Endothelial cell of umbilical vein (primary cell): ENCODE results near the gene DUOXA2. TPM values are rescaled to one million over a fixed set of nuclear protein-coding genes. Genes with fewer than 3 reads are reported as not detected.

Experiments used
- BruUV-seq: library from RNA; stranded (reverse); fragments of 400-500 nt; replicated peaks from 2 replicates; lab custom pipeline; 2021; lab: Mats Ljungman, UMichigan
- CTCF ChIA-PET: fragments of 300-600, 350-600 bp; sonication (Branson Sonifier 250); formaldehyde crosslinking; loops from one replicate; lab custom pipeline; 2021; ENCODE audit warnings: antibody characterized with exemption, inconsistent platforms; lab: Charles Lee
- POLR2A ChIA-PET: fragments of 300-600, 350-600 bp; sonication (Branson Sonifier 250); formaldehyde crosslinking; loops from one replicate; lab custom pipeline; 2021; ENCODE audit warnings: antibody characterized with exemption, inconsistent platforms; lab: Charles Lee
- DNase-seq: peaks from one replicate; pipeline ENCODE4 v3.0.0-alpha.2; 2011; ENCODE audit warnings: low read depth, low spot score
- FAIRE-seq: peaks from 2 replicates; lab custom pipeline; 2011; peaks lifted over from hg19 to GRCh38; lab: Jason Lieb, UNC
- H2AFZ ChIP-seq: 2 replicates; pipeline ENCODE4 v1.6.0; 2012; ENCODE audit warnings: low read depth, low read length, control low read depth, inconsistent platforms
- H3K27ac ChIP-seq: 2 replicates; pipeline ENCODE4 v1.5.1; 2011; ENCODE audit warnings: low read depth, mild to moderate bottlenecking, control low read depth, low read length, moderate library complexity; ENCODE audit not compliant: insufficient read depth
- H3K27me3 ChIP-seq, 2 experiments: 2 replicates each; pipeline versions ENCODE4 v1.6.0 to v1.6.1; 2011; ENCODE audit warnings: low read length in 2 of 2, mixed read lengths in 1 of 2; ENCODE audit not compliant: control insufficient read depth in 2 of 2, insufficient read depth in 2 of 2
- H3K36me3 ChIP-seq, 2 experiments: 2 replicates in 1 of 2; 3 replicates in 1 of 2; pipeline ENCODE4 v1.5.1; 2011; ENCODE audit warnings: low read length in 2 of 2, mild to moderate bottlenecking in 1 of 2, moderate library complexity in 1 of 2; ENCODE audit not compliant: control insufficient read depth in 2 of 2, insufficient read depth in 2 of 2; ENCODE audit errors: extremely low read depth in 1 of 2
- H3K4me1 ChIP-seq: 3 replicates; pipeline ENCODE4 v1.5.1; 2011; ENCODE audit warnings: mild to moderate bottlenecking, low read length; ENCODE audit not compliant: control insufficient read depth, insufficient read depth; ENCODE audit errors: extremely low read depth
- H3K4me2 ChIP-seq: 2 replicates; pipeline ENCODE4 v1.6.1; 2011; ENCODE audit warnings: low read length, control low read depth, mixed read lengths; ENCODE audit not compliant: insufficient read depth
- H3K4me3 ChIP-seq, 3 experiments: fragments of 200-600 bp in 1 of 3; sonication (generic), shearing (Covaris generic) in 1 of 3; replicated peaks in 1 of 3; 2 replicates each; pipeline ENCODE4 v1.5.1; 2011 to 2016; ENCODE audit warnings: control low read depth in 3 of 3, low read length in 3 of 3, mild to moderate bottlenecking in 2 of 3, inconsistent platforms in 1 of 3, low read depth in 1 of 3, moderate library complexity in 1 of 3; ENCODE audit not compliant: insufficient read depth in 1 of 3
- H3K79me2 ChIP-seq: 2 replicates; pipeline ENCODE4 v1.6.0; 2012; ENCODE audit warnings: low read length, inconsistent platforms; ENCODE audit not compliant: control insufficient read depth, insufficient read depth
- H3K9ac ChIP-seq: replicated peaks from 2 replicates; pipeline ENCODE3; 2011; ENCODE audit warnings: low read length, control low read depth; ENCODE audit not compliant: insufficient read depth; ENCODE audit errors: extremely low read depth
- H3K9me1 ChIP-seq: replicated peaks from 3 replicates; pipeline ENCODE4 v1.6.0; 2011; ENCODE audit warnings: mild to moderate bottlenecking, low read length; ENCODE audit not compliant: control insufficient read depth, insufficient read depth; ENCODE audit errors: extremely low read depth
- H3K9me3 ChIP-seq: replicated peaks from 2 replicates; pipeline ENCODE4 v1.5.1; 2012; ENCODE audit warnings: low read length, inconsistent platforms; ENCODE audit not compliant: control insufficient read depth, insufficient read depth
- H4K20me1 ChIP-seq: replicated peaks from 2 replicates; pipeline ENCODE3; 2011; ENCODE audit warnings: mild to moderate bottlenecking, low read length; ENCODE audit not compliant: control insufficient read depth, insufficient read depth; ENCODE audit errors: extremely low read depth
- CTCF ChIP-seq, 2 donors: IDR thresholded peaks; 1 replicate in 1 of 2; 2 replicates in 1 of 2; pipeline ENCODE4 v1.5.1; 2011; ENCODE audit warnings: low read length in 2 of 2, mild to moderate bottlenecking in 2 of 2, moderate library complexity in 2 of 2, control low read depth in 1 of 2, inconsistent platforms in 1 of 2, low read depth in 1 of 2; ENCODE audit not compliant: insufficient read depth in 1 of 2; ENCODE audit errors: extremely low read depth in 1 of 2
- EZH2 ChIP-seq: IDR thresholded peaks from 2 replicates; pipeline ENCODE4 v1.6.1; 2012; ENCODE audit warnings: borderline replicate concordance, low read depth, mild to moderate bottlenecking, moderate library complexity, low read length, inconsistent platforms; ENCODE audit not compliant: severe bottlenecking
- FOS ChIP-seq: IDR thresholded peaks from 2 replicates; pipeline ENCODE4 v1.6.1; 2011; ENCODE audit warnings: mild to moderate bottlenecking, low read length, moderate library complexity, borderline replicate concordance; ENCODE audit not compliant: insufficient read depth
- GATA2 ChIP-seq: IDR thresholded peaks from 2 replicates; pipeline ENCODE4 v1.7.0; 2011; ENCODE audit warnings: low read depth, mild to moderate bottlenecking, moderate library complexity, mixed read lengths, low read length; ENCODE audit not compliant: insufficient read length, insufficient read depth
- JUN ChIP-seq: IDR thresholded peaks from 2 replicates; pipeline ENCODE4 v1.6.1; 2011; ENCODE audit warnings: borderline replicate concordance, low read depth; ENCODE audit not compliant: insufficient read length, insufficient read depth
- MAX ChIP-seq: IDR thresholded peaks from 2 replicates; pipeline ENCODE4 v1.6.1; 2011; ENCODE audit not compliant: insufficient read depth, insufficient read length
- MYC ChIP-seq: IDR thresholded peaks from one replicate; pipeline ENCODE4 v1.6.1; 2011; ENCODE audit warnings: mild to moderate bottlenecking, low read depth, low read length
- POLR2A ChIP-seq: IDR thresholded peaks from 2 replicates; pipeline ENCODE4 v1.6.1; 2012; ENCODE audit warnings: low read depth, mild to moderate bottlenecking, control low read depth, low read length
- POLR2AphosphoS5 ChIP-seq: IDR thresholded peaks from 2 replicates; pipeline ENCODE4 v1.6.1; 2012; ENCODE audit warnings: low read depth, mild to moderate bottlenecking, control low read depth, low read length, moderate library complexity; ENCODE audit not compliant: insufficient read depth
- dilution Hi-C: fragments of 300-500 bp; cut with MboI; formaldehyde crosslinking; loops from one replicate; pipeline ENCODE4 v1.15.0; 2019; ENCODE audit warnings: low sequenced_read_pairs; ENCODE audit not compliant: extremely low pct_ligation_motif_present
- intact Hi-C: fragments of 100-400 bp; cut with micrococcal nuclease; formaldehyde crosslinking; loops from one replicate; pipeline ENCODE4 v1.10.0; 2022
- polyA plus RNA-seq, 4 experiments: library from polyadenylated mRNA; depleted of rRNA in 3 of 4; stranded (reverse) in 3 of 4; unstranded in 1 of 4; fragments of >200 nt; gene quantifications; 2 replicates each; pipeline versions ENCODE4 v1.2.1 to v1.2.3, GENCODE V29; 2011 to 2012; ENCODE audit warnings: missing spikeins in 1 of 4
- total RNA-seq: library from RNA; stranded (reverse); gene quantifications from 2 replicates; pipeline ENCODE4 v1.2.3, GENCODE V29; 2021

DUOXA2 gene
- total and polyA plus RNA-seq, 2 donors (not counting 3 experiments of a cell fraction or from before 2014, with no cell fraction given): not detected

- H3K9me3 ChIP-seq: no peaks in the 10 kb centered on the region
- dilution Hi-C loops: no loop called here
- CTCF ChIA-PET: interaction anchor here (0.5 to 1.0 kb wide), 2 partner anchors 17 to 129 kb away, joined by 3 to 4 read pairs; no protein-coding TSS in a partner anchor
- no peaks in the 10 kb centered on the region for H3K79me2 ChIP-seq
- POLR2A ChIA-PET: no interaction called here
- H3K9me1 ChIP-seq: no peaks in the 10 kb centered on the region
- H3K9ac ChIP-seq: no peak overlapping the region
- FAIRE-seq (no peak), DNase-seq (no peak)
- H4K20me1 ChIP-seq: no peaks in the 10 kb centered on the region
- intact Hi-C loops: no loop called here
- no TSS peak for BruUV-seq
- H3K36me3 ChIP-seq: no peaks in the 10 kb centered on the region
- no peak overlapping the region for H3K4me2 ChIP-seq
- H3K4me1 ChIP-seq: no peaks in the 10 kb centered on the region
- H3K27ac ChIP-seq: no peak overlapping the region
- peaks cover 3 to 17% of the 10 kb centered on the region in 2 experiments for H3K27me3 ChIP-seq
- no peak overlapping the region for H3K4me3 ChIP-seq
- TF ChIP-seq MAX (no peak), FOS (no peak), MYC (no peak), EZH2 (no peak), CTCF (IDR thresholded peaks at IDR 0.05; ENCODE audit: extremely low read depth in 1 of 2, insufficient read depth in 1 of 2, low read depth in 1 of 2, low read length in 2 of 2) (no peak), GATA2 (no peak), JUN (no peak), POLR2A (no peak), POLR2AphosphoS5 (no peak)
- no peak overlapping the region for H2AFZ ChIP-seq
Observed at GRCh38 chr15:45100884-45101625, 13.1 kb upstream of the DUOXA2 start.
